Astrocyte (in vitro differentiated cells and primary cell): Measurements from ENCODE around the gene OSBPL9. TPM values are rescaled to one million over a fixed set of nuclear protein-coding genes. Genes with fewer than 3 reads are reported as not detected.

Source experiments
- DNase-seq: peaks from one replicate; pipeline ENCODE4 v3.0.0-alpha.2; 2010; ENCODE audit warnings: low read depth
- FAIRE-seq: peaks from 2 replicates; lab custom pipeline; 2011; peaks lifted over from hg19 to GRCh38; lab: Jason Lieb, UNC
- H2AFZ ChIP-seq: 2 replicates; pipeline ENCODE4 v1.6.0; 2012; ENCODE audit warnings: low read depth, low read length, inconsistent platforms
- H3K27ac ChIP-seq: 2 replicates; pipeline ENCODE4 v1.5.1; 2011; ENCODE audit warnings: low read depth, low read length, inconsistent platforms
- H3K27me3 ChIP-seq: 2 replicates; pipeline ENCODE4 v1.6.0; 2011; ENCODE audit warnings: low read length, inconsistent platforms; ENCODE audit not compliant: insufficient read depth
- H3K36me3 ChIP-seq: 2 replicates; pipeline ENCODE4 v1.5.1; 2011; ENCODE audit warnings: low read length, inconsistent platforms; ENCODE audit not compliant: insufficient read depth
- H3K4me1 ChIP-seq: 2 replicates; pipeline ENCODE4 v1.5.1; 2011; ENCODE audit warnings: low read length, inconsistent platforms; ENCODE audit not compliant: insufficient read depth
- H3K4me2 ChIP-seq: 2 replicates; pipeline ENCODE4 v1.6.0; 2012; ENCODE audit warnings: low read length, inconsistent platforms
- H3K4me3 ChIP-seq: 2 replicates; pipeline ENCODE4 v1.5.1; 2011; ENCODE audit warnings: low read depth, mild to moderate bottlenecking, low read length, inconsistent platforms; ENCODE audit not compliant: insufficient read depth
- H3K79me2 ChIP-seq: 2 replicates; pipeline ENCODE4 v1.6.0; 2012; ENCODE audit warnings: mild to moderate bottlenecking, low read length, inconsistent platforms; ENCODE audit not compliant: insufficient read depth
- H3K9ac ChIP-seq: 2 replicates; pipeline ENCODE4 v1.6.0; 2012; ENCODE audit warnings: mild to moderate bottlenecking, low read length, inconsistent platforms
- H3K9me3 ChIP-seq: 2 replicates; pipeline ENCODE4 v1.5.1; 2012; ENCODE audit warnings: low read depth, mild to moderate bottlenecking, low read length, inconsistent platforms; ENCODE audit not compliant: insufficient read depth
- H4K20me1 ChIP-seq: 2 replicates; pipeline ENCODE4 v1.6.0; 2012; ENCODE audit warnings: low read length, inconsistent platforms; ENCODE audit not compliant: insufficient read depth
- H3K27ac Mint-ChIP-seq: one replicate; pipeline ENCODE4 v1.8.0; 2021; ENCODE audit warnings: mild to moderate bottlenecking, mixed read lengths; ENCODE audit not compliant: unreplicated experiment
- H3K27me3 Mint-ChIP-seq: one replicate; pipeline ENCODE4 v1.8.0; 2021; ENCODE audit warnings: low read depth, mixed read lengths; ENCODE audit not compliant: unreplicated experiment
- H3K36me3 Mint-ChIP-seq: one replicate; pipeline ENCODE4 v1.8.0; 2021; ENCODE audit warnings: low read depth, mixed read lengths; ENCODE audit not compliant: unreplicated experiment
- H3K4me1 Mint-ChIP-seq: one replicate; pipeline ENCODE4 v1.8.0; 2021; ENCODE audit warnings: low read depth, mixed read lengths; ENCODE audit not compliant: unreplicated experiment
- H3K4me3 Mint-ChIP-seq: one replicate; pipeline ENCODE4 v1.8.0; 2021; ENCODE audit warnings: mild to moderate bottlenecking, moderate library complexity, mixed read lengths; ENCODE audit not compliant: unreplicated experiment
- H3K9me3 Mint-ChIP-seq: one replicate; pipeline ENCODE4 v1.8.0; 2021; ENCODE audit warnings: mild to moderate bottlenecking, mixed read lengths; ENCODE audit not compliant: unreplicated experiment
- EZH2 ChIP-seq: IDR thresholded peaks from 2 replicates; pipeline ENCODE4 v1.6.1; 2012; ENCODE audit warnings: mild to moderate bottlenecking, low read length, inconsistent platforms; ENCODE audit not compliant: insufficient read depth
- microRNA-seq: library from miRNA; unstranded; fragments of <30 nt; microRNA quantifications from one replicate; pipeline ENCODE4 v1.2.0, GENCODE V29; 2020
- total RNA-seq: library from RNA; stranded (reverse); gene quantifications from 2 replicates; pipeline ENCODE4 v1.2.1, GENCODE V29; 2021
- TF ChIP-seq, protein P1 (sequence below): IDR thresholded peaks from 2 replicates; pipeline ENCODE4 v1.5.1; 2011; ENCODE audit warnings: low read depth, mild to moderate bottlenecking, inconsistent platforms, low read length, moderate library complexity; ENCODE audit not compliant: insufficient read depth

OSBPL9 gene
- total RNA-seq, 1 donor from 2014 or later, result 117 TPM

DNA sequence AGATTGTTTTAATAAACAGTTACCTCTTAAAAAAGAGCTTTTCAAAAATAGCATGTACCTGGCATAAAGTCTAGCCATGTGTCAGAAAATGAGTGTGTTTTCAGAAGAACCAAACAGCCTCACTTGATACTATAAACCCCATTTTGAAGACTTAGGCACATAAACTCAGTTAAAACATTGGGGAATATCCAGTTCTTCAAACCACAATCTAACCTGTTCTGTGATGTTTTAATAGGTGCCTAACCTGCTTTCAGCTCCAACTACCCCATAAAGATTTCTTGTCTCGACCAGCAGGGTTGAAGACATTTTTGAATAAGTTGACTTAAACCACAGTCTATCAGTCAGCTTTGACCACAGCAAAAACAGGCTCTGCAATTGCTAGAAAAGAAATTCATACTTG lies 220.4 kb downstream of the OSBPL9 start:
- peaks cover 13% of the 10 kb centered on the region for H3K36me3 Mint-ChIP-seq
- H3K4me1 Mint-ChIP-seq, result no peaks in the 10 kb centered on the region
- no peak overlapping the region for H3K4me2 ChIP-seq
- H3K4me3 Mint-ChIP-seq, result no peak overlapping the region
- FAIRE-seq, result no peak
- H3K27me3 ChIP-seq, result no peaks in the 10 kb centered on the region
- no peaks in the 10 kb centered on the region for H3K27me3 Mint-ChIP-seq
- peaks cover 11% of the 10 kb centered on the region for H3K79me2 ChIP-seq
- no peaks in the 10 kb centered on the region for H4K20me1 ChIP-seq
- H3K27ac ChIP-seq, result no peak overlapping the region
- TF ChIP-seq, protein P1, sequence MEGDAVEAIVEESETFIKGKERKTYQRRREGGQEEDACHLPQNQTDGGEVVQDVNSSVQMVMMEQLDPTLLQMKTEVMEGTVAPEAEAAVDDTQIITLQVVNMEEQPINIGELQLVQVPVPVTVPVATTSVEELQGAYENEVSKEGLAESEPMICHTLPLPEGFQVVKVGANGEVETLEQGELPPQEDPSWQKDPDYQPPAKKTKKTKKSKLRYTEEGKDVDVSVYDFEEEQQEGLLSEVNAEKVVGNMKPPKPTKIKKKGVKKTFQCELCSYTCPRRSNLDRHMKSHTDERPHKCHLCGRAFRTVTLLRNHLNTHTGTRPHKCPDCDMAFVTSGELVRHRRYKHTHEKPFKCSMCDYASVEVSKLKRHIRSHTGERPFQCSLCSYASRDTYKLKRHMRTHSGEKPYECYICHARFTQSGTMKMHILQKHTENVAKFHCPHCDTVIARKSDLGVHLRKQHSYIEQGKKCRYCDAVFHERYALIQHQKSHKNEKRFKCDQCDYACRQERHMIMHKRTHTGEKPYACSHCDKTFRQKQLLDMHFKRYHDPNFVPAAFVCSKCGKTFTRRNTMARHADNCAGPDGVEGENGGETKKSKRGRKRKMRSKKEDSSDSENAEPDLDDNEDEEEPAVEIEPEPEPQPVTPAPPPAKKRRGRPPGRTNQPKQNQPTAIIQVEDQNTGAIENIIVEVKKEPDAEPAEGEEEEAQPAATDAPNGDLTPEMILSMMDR, result no peak
- no peak for TF ChIP-seq EZH2
- H3K9me3 ChIP-seq, result no peaks in the 10 kb centered on the region
- H3K9me3 Mint-ChIP-seq, result no peaks in the 10 kb centered on the region
- no peak overlapping the region for H2AFZ ChIP-seq
- DNase-seq, result no peak
- H3K36me3 ChIP-seq, result peaks cover 14% of the 10 kb centered on the region
- no peak overlapping the region for H3K9ac ChIP-seq
- no peak overlapping the region for H3K4me3 ChIP-seq
- H3K4me1 ChIP-seq, result no peaks in the 10 kb centered on the region
- no peak overlapping the region for H3K27ac Mint-ChIP-seq

Small RNAs within 50 kb of the gene (microRNA-seq; reads per million reads assigned to microRNA genes)
- gene MIR761, result not detected

Other genes starting within 250 kb of the OSBPL9 start
- gene EPS15, start 97.8 kb upstream of the OSBPL9 start, total RNA-seq, result 66.6 and 70.6 TPM in 2 replicates